GM18861 (cell line): Measurements from ENCODE around the gene GLRA3.
A peak's percentile ranks its signal among the peaks of the same experiment; 100 is the strongest.
"Not testable (repeated sequence)": the region's sequence is repeated elsewhere in the genome, so short reads cannot be mapped to it uniquely, and the experiment has no call there.

Experiments
- ATAC-seq: cut with Tn5 transposase; IDR thresholded peaks from one replicate; pipeline ENCODE4 v1.9.1; 2021; ENCODE audit not compliant: unreplicated experiment

Gene GLRA3

DNA sequence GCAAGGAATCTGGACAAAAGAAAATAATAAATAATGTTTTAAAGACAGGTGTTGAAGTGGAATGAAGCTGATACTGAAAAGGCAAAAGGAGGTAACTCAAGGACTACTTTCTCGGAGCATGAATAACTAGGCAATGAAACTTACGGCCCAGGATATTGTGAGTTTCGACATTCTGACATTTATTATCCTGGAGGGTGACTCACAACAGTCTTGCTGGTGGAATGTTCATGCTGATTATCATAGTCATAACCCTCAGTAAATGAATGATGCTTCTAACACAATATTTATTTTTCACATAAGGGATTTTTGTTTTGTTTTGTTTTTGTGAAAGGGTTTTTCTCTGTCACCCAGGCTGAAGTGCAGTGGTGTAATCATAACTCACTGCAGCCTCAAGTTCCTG, 159.8 kb downstream of the GLRA3 start:
- ATAC-seq, result no peak

DNA sequence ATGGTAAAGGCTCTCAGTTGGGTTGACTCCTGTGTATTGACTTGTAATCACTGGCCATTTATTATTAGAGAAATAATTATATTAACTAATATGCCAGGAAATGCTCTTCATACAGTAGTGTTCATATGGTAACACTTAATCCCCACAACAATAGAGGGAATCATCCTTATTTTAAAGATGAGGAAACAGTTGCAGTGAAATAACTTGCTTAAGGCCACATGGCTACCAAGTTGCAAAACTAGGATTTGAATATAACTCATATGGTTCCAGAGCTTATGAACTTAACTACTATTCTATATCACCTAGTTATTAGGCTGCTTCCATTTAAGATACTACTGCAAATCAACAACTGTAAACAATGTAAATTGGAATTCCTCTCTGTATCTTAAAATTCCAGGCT, 163.2 kb downstream of the GLRA3 start:
- no peak for ATAC-seq

DNA sequence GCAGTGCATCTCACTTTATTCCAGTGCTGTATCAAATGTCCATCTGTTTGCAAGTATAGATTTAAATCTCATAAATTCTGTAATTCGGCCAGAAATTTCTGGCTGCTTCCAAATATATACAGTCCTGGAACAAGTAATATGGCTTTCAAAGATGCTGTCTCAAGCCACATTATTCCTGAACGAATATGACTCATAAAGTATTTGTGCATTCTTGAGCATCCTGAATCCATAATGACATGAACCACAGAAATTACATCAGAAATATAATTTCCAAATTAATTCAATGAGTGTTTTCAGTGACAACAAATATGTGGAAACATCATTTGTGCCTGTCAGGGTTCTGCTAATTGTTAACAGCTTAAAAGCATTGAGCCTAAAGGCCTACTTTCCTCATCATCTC, 165.8 kb downstream of the GLRA3 start:
- no peak for ATAC-seq

DNA sequence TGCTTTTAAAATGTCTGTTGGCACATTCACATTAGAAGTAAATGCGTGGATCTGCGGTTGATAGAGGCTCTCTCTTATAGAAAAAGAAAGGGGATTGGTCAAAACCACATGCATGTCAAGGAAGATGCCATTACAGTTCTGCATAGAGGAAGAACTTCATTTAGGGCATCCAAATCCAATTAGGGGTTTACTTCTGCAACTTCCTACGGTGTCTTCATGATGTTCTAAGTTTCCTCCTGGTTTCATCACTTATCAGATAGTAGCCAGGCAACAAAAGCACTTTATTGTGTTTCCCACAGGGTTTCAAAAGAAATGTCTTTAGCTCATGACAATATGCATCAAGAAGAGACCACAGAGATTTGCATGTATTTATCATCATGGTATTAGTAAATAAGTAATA, 170.8 kb downstream of the GLRA3 start:
- ATAC-seq, result no peak

DNA sequence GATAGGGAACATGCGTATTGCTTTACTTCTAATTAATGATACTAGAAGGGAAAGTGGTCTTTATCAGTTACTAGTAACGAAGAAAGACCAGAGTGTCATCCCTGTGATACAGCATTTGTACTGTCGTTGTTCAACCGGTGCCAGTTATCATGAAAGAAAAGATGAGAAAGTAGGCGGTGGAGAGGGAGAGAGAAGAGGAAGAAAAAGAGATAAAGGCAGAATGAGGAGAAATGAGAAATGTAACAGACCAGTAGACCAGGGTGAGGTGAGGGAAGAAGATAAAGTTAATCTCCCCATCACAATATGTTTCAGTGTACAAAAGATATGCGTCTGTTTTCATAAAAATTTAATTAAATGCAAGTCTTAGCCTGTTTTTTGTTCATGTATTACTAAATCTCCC, 171.6 kb downstream of the GLRA3 start:
- ATAC-seq, result no peak

DNA sequence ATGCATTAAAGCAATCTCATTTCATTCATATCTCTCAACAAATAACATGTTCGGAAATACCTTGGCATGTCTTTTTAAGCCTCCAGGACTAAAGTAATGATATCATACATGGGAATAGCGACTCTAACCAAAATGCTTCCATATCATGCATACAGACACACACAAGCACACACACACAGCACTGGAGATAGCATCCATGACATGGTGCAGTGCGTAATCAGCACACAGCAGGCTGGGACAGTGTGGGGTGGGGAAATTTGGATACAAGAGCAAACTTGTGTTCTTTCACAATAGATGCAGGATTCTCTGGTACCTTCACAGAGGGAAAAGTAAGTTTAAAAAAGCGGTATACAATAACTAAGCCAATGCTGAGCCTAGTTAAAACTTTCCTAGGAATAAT, 174.4 kb downstream of the GLRA3 start:
- ATAC-seq, result no peak

DNA sequence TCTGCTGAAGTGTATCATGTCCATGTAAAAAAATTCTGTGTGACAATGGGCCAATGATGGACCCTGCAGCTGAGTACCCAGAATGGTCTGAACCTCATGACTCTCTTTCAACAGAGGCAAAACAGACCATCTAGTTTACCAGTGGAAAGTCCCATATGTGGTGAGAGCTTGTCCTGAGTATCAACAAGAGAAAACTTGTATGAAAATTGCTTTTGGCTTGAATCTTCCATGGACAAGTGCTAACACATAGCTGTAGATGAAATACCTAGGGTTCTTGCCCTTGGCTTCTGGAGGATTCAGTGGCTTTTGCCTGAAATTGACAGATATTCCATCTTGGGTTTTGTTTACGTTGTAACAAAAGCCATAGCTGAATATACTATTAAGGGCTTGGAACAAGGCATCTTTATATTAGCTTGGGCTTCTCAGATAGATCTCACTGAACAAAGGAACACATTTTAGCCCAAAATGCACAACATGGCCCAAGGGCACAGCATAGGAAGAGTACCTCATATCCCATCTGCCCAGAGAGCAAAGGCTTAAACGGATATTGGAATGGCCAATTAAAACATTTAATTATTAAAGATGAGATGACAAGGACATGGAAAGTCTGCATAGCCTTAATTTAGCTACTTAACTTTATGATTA, 178.2 kb downstream of the GLRA3 start:
- ATAC-seq, result no peak

DNA sequence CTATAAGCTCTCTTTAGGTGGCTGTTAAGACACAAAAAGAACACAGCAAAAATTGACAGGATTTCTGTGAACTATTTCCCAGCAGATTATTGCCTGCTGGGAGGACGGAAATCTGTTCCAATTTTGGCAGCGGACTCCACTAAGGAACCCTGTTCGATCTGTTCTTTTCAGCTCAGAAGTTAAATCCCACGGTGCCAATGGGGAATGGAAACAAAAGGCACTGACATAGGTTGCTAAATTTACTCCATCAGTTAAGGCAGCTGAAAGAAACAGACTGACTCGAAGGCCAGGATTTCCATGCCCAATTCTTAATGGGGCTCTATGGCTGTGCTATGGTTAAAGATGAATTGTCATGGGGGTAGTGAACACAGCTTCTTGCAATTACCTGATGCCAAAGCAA, 180.2 kb downstream of the GLRA3 start:
- no peak for ATAC-seq

DNA sequence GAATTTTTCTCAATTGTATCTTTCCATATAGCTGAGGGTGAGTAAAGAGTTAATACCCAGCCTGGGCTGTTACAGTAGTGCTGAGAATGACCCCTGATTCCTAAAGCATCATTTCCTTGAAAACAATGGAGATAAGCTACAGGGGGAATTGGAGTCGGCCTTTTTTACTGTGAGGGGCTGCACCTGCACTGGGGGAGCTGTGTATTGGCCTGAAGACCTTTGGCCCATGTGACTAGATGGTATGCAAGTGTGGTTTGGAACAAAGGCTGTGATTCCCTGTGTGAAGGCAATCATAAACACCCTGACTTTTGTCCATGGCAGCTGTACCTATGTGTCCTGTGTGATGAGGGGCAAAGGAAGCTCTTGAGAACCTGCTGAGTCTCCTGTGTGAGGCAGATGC, 182.7 kb downstream of the GLRA3 start:
- no peak for ATAC-seq

DNA sequence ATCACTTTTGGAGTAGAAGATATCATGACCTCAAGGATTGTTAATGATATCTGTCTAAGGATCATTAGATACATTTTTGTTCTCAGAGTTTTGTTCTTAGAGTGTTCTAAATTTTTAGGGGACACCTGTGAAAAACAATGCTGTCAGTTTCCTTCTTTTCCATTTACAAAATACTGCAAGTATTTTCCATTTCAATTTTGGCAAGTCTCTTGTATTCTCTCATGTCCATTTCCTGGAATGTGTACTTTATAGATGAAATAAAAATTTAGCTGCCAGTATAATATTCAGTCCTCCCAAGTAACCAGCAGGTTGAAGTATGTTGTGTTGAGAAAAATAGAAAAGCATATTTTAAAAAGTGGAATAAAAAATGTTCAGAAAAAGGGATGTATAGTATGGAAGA, 188.9 kb downstream of the GLRA3 start:
- ATAC-seq, result no peak

DNA sequence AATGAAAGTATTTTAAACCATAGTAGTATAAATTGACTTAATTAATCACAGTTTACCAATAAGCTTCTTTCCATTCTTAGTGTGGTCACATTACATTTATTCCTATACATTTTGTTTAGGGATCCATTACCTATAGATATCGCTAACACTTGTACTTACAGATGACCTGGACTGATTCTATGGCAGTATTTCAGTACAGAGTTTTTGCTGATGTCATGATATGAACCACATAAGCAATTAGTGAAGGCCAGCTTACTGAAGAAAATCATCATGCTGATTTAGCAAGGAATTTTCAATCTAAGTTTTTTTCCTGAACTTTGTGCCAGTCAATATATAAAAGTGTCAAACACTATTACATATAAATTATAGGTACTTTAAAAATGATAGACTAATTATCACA, 193.3 kb downstream of the GLRA3 start:
- no peak for ATAC-seq

DNA sequence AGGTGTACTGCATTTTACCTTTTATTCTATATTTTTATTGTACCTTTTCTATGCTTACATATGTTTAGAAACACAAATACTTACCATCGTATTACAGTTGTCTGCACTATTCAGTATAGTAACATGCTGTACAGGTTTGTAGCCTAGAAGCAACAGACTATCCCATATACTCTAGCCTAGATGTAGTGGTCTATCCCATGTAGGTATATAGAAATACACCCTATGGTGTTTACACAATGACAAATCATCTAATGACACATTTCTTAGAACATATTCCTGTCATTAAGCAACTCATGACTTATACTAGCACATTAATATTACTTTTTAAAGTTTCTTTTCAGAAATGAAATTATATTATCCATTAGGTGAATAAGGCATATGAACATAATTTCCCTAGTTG, 195.6 kb downstream of the GLRA3 start:
- no peak for ATAC-seq

DNA sequence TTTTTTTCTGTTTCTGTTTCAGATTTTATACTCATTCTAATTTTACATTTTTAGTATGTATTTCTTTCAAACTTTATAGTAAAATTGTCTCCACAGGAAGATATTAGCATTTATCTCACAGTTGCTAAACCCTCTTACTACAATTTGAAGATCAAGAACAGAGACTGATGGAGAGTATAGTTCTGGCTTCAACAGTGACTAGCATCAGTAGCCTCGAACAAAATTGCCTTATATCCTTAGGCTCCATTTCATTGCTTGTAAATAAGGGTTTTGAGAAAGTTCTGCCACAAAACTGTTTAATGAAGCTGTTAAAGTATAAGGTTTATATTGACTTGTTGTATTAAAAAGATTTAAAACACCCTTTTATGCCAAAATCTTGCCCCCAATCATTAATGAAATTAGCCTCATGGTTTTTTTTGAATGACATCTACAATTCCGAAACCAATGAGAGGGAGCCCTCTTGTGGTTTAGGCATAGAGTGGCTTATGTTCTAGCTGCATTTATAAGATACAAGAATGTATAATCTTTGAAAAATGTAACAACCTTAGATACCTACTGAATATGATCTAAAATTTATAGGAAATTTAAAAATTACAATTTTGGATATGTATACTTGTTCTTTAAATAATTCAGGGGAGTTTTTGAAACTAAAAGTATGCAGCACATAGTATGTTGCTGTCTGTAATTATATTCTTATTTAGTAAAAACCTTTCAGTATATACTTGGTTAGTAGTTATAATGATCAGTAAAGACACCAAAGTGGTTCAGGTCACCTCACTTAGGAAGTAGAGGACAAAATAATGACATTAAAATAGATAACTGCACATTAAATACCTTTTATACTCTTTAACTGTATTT, 196.9 kb downstream of the GLRA3 start:
- peak; percentile 62 for ATAC-seq

DNA sequence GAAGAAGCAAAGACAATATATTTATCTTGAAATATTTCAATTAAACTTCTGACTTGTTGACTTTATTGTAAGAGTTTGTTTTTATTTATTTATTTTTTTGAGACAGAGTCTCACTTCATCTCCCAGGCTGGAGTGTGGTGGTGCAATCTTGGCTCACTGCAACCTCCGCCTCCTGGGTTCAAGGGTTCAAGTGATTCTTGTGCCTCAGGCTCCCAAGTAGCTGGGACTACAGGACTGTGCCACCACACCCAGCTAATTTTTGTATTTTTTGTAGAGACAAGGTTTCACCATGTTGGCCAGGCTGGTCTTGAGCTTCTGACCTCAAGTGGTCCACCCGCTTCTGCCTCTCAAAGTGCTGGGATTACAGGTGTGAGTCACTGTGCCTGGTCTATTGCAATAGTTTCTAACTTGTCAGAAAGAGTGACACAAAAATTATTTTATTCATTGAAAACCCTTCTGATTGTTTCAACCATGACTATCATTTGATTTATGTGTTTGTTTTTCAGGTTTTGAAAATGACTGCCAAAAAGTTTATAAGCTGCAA, 199.1 kb downstream of the GLRA3 start:
- not testable (repeated sequence) for ATAC-seq

DNA sequence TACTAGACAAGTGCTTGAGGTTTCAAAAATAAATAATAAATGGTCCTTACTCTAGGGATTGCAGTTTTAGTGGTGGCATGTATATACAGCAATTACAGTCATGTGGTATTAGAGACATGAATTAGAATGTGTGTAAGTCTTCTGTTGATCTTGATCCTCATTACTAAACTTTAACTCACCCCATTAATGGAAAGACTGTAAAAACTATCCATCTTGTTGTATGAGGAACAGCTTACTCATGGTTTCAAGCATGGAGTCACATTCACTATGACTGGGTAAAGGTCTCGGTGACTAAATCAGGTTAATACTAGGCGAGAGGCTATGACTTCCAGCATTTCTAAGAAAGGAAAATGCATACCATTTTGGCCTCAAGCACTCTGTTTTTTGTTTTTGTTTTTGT, 199.8 kb downstream of the GLRA3 start:
- no peak for ATAC-seq

DNA sequence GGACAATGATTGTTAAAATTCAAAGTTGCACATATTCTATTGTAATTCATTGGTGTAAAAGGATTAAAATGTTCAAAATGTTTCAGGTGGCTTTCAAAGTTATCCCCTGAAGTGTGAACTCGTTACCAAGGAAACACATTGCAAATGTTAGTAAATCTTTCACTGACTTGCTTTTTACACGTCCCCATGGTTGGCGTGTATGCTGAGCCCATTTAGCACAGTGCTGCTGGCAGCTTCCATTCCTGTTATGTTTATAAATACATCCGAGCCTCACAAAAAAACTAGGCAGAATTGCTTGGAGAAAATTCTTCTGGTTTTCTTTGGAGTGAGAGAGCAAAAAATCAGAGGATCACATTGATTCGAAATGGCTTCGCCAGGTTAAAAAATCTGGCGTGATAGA, 200.9 kb downstream of the GLRA3 start:
- ATAC-seq, result no peak

DNA sequence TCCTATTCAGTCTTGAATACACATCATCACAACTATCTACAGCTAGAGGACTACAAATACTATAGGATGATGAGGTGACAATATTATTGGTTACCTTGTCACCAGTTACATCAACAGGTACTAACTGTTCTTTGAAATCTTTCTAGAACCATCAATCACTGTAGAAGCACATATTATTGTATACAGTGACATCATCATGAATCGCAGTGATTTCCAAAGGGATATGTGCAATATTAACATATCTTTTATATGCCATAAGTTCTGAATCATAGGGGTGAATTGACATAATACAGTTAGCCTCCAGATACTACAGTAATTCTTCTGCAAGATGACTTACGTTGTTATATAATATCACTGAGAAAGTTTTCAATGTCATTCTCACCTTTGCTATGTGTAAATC, 201.6 kb downstream of the GLRA3 start:
- ATAC-seq, result no peak

DNA sequence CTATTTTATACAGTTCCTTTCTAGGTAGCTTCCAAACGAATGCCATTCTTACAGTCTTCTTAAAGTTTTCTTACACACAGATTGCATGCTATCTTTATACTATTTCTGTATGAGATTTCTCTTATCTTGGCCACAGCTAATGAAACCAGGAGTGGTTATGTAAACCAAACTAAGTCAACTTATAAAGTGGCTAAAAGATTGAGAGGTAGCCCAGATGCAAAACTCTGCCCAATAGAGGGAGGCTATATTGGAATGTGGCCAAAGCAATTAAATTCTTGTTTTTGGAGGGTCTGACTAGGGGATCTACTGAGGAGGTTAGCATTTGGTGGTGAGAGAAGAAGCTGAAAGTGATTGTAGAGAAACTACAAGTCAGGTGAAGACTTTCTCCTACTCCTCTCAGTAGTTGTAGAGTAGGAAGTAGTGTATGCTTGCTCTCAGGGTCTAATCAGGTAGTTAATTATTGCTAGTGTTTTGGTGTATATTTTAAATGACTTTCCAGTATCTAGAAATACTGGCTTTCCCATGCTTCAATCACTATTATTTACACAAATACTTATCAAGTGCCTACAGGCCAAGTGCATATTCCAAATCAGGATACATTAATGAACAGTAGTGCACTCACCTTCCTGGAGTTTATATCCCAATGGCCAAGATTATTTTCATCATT, 202.6 kb downstream of the GLRA3 start:
- no peak for ATAC-seq

DNA sequence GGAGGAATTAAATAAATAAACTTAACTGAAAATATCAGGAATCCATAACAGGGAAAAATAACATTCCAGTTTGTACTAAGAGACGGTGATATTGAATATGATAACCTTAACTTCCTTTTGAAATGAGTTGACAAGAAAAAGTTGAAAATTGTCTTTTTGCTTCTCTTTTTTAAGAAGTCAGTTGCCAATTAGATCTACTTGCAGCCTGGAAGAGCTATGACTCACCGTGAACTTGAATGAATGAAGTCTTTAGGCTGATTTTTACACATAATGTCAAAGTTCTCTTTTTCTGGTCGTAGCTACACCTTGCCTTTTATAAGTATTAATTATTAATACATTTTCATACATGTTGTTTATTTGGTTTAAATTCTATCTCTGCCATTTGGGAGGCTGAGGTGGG, 212.4 kb downstream of the GLRA3 start:
- no peak for ATAC-seq

DNA sequence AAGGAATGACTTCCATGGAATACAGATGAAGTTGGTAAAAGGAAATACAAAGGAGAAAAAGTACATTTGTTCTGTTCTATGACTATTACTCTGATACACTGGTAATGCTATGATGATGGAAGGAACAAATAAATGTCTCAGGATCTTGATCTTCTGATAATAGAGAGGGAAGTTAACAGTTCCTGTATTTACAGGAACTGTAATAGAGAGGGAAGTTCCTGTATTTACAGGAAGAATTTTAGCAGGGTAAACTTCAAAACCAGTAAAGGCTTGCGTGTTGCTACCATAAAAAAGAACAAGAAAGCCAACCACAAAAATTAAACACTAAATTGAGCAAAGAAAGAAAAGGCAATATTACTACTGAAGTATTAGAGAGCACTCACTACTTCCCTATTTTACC, 215.1 kb downstream of the GLRA3 start:
- no peak for ATAC-seq

DNA sequence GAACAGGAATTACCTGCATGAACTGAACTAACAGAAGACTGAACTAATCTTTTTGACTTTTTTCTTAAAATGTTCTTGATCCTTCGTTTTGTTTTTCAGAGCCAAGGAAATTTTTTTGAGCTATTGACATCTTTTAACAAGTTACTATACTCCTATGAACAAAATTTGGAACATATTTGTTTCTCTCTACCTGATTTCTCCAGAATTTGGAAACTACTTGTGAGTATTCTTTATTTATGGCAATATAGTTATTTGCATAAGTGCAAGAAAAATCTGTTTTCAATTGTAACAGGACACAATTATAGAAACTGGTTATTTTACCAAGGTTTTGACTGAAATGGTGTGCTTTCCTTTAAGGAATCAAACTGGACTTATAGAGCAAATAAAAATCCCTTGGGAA, 217.3 kb downstream of the GLRA3 start:
- ATAC-seq, result no peak

DNA sequence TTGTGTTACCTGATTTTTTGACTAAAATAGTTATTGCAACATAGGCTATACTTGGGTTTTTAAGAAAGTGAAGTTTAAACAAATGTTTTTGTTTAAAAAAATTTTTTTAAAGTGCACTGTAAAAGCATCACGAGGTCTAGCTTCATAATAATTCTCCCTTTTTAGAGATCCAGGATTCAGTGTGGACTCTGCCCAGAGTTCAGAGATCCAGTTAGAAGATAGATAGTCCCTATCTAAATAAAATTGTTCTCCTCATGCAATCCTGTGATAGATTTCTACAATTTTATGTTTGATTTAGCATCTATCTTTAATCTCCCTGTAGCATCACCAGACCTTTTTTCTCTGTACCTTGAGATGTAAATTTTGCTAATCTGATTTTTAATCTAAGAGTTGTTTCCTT, 221.3 kb downstream of the GLRA3 start:
- ATAC-seq, result no peak
